ENCODE data around the gene SHROOM3. TPM values are rescaled to one million over a fixed set of nuclear protein-coding genes. Genes with fewer than 3 reads are reported as not detected.

SHROOM3 gene
- total RNA-seq, 2 donors from 2014 or later, result 139 to 171 TPM

DNA sequence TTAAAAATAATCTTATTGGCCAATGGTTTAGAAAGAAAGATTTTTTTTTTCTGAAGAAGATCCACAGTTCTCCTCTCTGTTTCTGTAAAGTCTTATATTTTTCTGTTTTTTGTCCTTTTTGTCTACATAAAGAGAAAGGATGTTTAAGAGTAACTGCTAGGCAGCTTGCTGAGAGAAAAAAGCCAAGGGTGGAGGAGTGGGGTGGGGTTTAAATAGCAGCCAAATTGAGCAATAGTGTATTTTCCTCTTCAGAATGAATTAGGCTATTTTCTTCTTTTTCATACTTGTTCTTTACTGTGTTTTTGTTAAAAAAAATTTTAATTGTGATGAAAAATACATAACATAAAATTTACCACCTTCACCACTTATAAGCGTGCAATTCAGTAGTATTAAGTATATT, 238.3 kb downstream of the SHROOM3 start:
- Histone ChIP-seq H3K27ac (peak overlapping the region in 1 of 2 donors; percentile 84), H3K27me3 (replicated peaks; ENCODE audit: insufficient read depth) (no peaks in the 10 kb centered on the region), H3K4me3 (no peak overlapping the region), H3K36me3 (no peaks in the 10 kb centered on the region), H3K9me3 (no peaks in the 10 kb centered on the region), H3K4me1 (ENCODE audit: control insufficient read depth in 1 of 2, low read depth in 2 of 2) (peaks cover 16 to 50% of the 10 kb centered on the region in 2 donors)
- ATAC-seq (ENCODE audit: insufficient number of reproducible peaks, low FRiP score, low read depth) (no peak), DNase-seq (ENCODE audit: low spot score) (no peak)
- no peak for TF ChIP-seq CTCF (IDR thresholded peaks at IDR 0.05)

DNA sequence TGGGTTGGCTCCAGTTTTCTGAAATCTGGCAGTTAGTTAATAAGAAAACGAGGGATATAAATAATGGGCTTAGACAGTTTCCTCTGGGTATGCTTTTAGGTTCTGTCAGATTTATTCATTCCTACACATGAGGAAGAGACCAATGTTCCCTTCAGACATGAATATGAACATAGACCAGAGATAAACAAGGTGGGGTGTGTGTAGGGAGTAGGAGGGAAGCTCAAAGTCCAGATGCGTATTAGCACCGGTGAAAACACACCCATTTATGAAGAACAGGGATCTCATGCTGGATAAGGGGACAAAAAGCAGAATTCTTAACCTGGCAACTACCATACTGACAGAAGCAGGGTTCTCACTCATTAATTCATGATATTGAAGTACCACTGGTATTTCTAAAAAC, 240.0 kb downstream of the SHROOM3 start:
- no peak for DNase-seq (ENCODE audit: low spot score)
- no peaks in the 10 kb centered on the region for H3K27me3 ChIP-seq (replicated peaks; ENCODE audit: insufficient read depth)
- H3K36me3 ChIP-seq, result no peaks in the 10 kb centered on the region
- H3K27ac ChIP-seq, result peak overlapping the region; percentile 22 to 84
- H3K4me3 ChIP-seq, result no peak overlapping the region
- TF ChIP-seq CTCF (IDR thresholded peaks at IDR 0.05), result no peak
- no peaks in the 10 kb centered on the region for H3K9me3 ChIP-seq
- ATAC-seq (ENCODE audit: insufficient number of reproducible peaks, low FRiP score, low read depth), result no peak
- peaks cover 16 to 63% of the 10 kb centered on the region in 2 donors for H3K4me1 ChIP-seq (ENCODE audit: control insufficient read depth in 1 of 2, low read depth in 2 of 2)

DNA sequence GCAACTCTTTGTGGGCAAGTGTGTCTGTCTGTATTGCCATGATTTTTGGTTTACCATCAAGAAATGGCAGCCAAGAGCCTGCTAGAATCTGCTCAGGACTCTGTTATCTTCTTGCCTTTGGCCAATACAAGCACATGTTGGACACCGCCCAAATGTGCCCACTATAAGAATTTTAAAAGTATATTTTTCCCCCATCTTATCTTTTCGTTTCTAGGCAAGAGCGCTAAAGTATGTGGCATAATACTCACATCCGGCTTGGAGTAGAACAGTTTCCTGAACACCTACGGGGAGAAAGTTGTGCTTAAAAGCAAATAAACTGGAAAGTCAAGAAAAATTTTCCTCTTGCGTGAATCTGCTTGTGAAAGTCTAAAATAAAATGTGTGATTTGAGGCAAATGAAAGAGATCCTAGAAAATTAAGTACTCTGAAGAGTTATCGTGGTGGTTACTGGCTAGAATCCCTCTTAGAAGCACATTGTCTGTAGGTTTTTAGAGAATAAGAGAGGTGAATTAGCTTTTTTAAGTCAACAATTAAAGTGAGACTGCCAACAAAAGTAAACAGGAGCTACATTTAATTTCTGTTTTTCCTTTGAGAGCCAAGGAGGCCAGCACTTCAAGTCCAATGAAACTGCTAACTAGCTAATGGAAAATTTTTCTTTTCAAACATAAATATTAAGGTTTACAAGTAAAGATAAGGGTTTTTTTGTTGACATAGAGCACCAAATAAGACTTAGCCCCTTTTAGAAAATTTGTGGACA, 242.7 kb downstream of the SHROOM3 start:
- ATAC-seq (ENCODE audit: insufficient number of reproducible peaks, low FRiP score, low read depth) (peak; percentile 4), DNase-seq (ENCODE audit: low spot score) (no peak)
- Histone ChIP-seq H3K27ac (peak overlapping the region; percentile 71 to 84), H3K36me3 (no peaks in the 10 kb centered on the region), H3K4me1 (ENCODE audit: control insufficient read depth in 1 of 2, low read depth in 2 of 2) (peaks cover 33 to 84% of the 10 kb centered on the region in 2 donors), H3K4me3 (peak overlapping the region; percentile 37), H3K27me3 (replicated peaks; ENCODE audit: insufficient read depth) (no peaks in the 10 kb centered on the region), H3K9me3 (no peaks in the 10 kb centered on the region)
- no peak for TF ChIP-seq CTCF (IDR thresholded peaks at IDR 0.05)

GRCh38 chr4:76679691-76680090, 244.7 kb downstream of the SHROOM3 start:
- no peak for ATAC-seq (ENCODE audit: insufficient number of reproducible peaks, low FRiP score, low read depth)
- TF ChIP-seq CTCF (IDR thresholded peaks at IDR 0.05), result no peak
- no peak for DNase-seq (ENCODE audit: low spot score)

GRCh38 chr4:76680952-76681351, 245.9 kb downstream of the SHROOM3 start:
- H3K27ac ChIP-seq, result peak overlapping the region; percentile 60 to 76
- ATAC-seq (ENCODE audit: insufficient number of reproducible peaks, low FRiP score, low read depth), result no peak

More at GRCh38 chr4:76679691-76680090, 244.7 kb downstream of the SHROOM3 start:
- Histone ChIP-seq H3K27me3 (replicated peaks; ENCODE audit: insufficient read depth) (no peaks in the 10 kb centered on the region), H3K4me3 (no peak overlapping the region), H3K9me3 (no peaks in the 10 kb centered on the region), H3K4me1 (ENCODE audit: control insufficient read depth in 1 of 2, low read depth in 2 of 2) (peaks cover 28 to 79% of the 10 kb centered on the region in 2 donors), H3K27ac (peak overlapping the region in 1 of 2 donors; percentile 84), H3K36me3 (no peaks in the 10 kb centered on the region)

More at GRCh38 chr4:76680952-76681351, 245.9 kb downstream of the SHROOM3 start:
- no peaks in the 10 kb centered on the region for H3K27me3 ChIP-seq (replicated peaks; ENCODE audit: insufficient read depth)
- peaks cover 28 to 67% of the 10 kb centered on the region in 2 donors for H3K4me1 ChIP-seq (ENCODE audit: control insufficient read depth in 1 of 2, low read depth in 2 of 2)
- H3K4me3 ChIP-seq, result no peak overlapping the region
- no peaks in the 10 kb centered on the region for H3K36me3 ChIP-seq
- no peak for DNase-seq (ENCODE audit: low spot score)
- TF ChIP-seq CTCF (IDR thresholded peaks at IDR 0.05), result no peak
- H3K9me3 ChIP-seq, result no peaks in the 10 kb centered on the region
